GM18873 (cell line): ENCODE measurements around the gene LRRC36.
"Not testable (repeated sequence)": the region's sequence is repeated elsewhere in the genome, so short reads cannot be mapped to it uniquely, and the experiment has no call there.

ENCODE experiments used
- ATAC-seq: cut with Tn5 transposase; IDR thresholded peaks from one replicate; pipeline ENCODE4 v1.9.1; 2021; ENCODE audit warnings: mild to moderate bottlenecking, moderate library complexity, moderate number of reproducible peaks; ENCODE audit not compliant: unreplicated experiment, low FRiP score

LRRC36 gene

DNA sequence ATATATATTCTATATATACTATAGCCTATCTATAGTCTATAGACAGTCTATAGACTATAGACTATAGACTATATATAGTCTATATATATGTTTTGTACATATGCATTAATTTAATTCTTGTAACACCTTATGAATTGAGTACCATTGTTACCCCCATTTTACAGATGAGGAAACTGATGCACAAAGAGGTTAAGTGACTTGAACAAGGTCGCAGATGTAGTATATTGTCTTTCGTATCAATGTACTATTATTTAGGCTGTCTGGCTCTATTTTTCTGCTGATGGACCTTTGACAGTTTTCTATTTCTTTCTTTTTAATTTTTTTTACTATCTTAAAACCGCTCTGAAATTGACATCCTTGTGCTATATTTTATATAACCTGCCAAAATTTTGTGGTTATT lies 14.6 kb downstream of the LRRC36 start:
- ATAC-seq, result no peak

DNA sequence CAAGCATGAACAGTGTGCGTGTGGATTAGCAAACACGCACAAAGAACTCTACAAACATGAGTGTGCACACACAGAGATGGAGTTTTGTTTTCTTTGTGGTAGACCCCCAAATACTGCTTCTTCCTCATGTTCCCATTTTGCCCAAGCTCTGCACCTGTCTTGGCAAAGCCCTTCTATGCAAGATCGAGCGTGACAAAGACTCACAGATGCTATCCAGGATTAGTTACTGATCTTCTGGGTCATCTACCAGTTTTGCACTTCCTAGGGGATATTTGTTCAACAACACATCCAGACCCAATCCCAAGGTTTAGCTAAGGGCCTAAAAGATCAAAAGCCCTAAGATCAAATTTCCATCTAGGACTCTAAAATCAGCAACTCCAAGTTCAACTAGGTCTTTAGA lies 16.0 kb downstream of the LRRC36 start:
- no peak for ATAC-seq

DNA sequence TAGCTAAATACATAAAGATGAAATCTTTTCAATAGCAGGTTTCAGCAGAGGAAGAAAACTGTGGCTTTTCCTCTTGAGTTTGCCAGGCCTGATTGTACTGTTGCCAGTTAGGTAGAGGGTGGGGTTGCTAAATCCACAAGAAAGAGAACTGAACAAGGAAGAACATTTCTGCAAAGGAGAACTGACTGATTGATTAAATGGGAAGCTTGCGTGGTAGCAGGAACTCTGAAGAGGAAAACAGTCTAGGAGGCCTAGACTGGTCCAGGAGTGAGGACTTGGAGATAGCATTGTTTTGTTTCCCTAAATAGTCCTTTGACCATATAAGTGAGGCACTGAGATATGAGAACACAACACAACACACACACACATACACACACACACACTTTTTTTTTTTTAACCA lies 18.8 kb downstream of the LRRC36 start:
- no peak for ATAC-seq

DNA sequence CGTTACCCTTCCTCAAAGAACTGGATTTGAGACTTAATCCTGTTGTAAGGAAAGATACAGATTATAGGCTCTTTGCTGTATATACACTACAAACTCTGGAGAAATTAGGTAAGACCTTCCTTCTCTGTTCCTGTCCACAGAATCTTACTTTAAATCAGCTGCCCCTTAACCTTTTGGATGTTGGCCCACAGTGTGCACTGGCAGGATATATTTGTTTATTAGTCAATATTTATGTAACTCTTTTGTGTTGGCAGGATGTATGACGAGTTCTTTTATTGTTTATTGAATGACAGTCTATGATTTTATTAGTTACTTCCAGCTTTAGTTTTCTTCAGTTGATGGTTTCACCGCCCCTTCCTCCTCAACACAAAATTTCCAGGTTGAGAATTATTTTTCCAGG lies 19.7 kb downstream of the LRRC36 start:
- no peak for ATAC-seq

DNA sequence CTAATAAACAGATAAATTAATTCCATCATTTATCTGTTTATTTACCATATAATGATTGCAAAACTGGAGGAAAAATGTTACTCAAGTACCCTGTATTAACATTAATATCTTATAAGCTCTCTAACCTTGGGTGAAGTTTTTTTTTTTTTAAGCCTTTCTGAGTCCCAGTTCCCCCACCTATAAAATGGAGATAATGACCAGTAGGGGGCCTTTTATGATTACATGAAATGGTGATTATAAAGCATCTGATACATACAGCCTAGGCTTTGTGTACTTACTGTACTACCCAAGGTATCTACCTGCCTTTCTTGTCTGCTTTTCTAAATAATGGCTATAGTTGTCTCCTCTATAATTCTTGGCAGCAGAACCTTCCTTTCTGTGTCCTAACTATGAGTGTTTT lies 22.6 kb downstream of the LRRC36 start:
- ATAC-seq, result no peak

DNA sequence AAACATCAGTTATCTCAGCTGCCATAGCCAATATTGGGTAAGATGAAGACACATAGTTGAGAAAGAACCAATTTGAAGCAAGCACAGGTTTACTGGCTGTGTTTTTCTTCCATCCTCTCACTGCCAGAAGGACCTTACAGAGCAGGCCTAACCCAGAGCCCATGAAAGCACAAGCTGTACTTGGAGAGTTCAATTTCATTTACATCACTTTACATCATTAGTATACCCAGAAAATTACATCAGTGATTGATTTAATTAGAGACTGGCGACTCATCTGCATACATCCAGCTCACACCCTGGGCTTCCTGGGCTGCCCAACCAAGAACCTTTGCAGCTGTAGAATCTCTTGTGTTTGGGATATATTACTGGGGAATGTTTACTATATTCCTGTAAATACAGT lies 23.7 kb downstream of the LRRC36 start:
- no peak for ATAC-seq

DNA sequence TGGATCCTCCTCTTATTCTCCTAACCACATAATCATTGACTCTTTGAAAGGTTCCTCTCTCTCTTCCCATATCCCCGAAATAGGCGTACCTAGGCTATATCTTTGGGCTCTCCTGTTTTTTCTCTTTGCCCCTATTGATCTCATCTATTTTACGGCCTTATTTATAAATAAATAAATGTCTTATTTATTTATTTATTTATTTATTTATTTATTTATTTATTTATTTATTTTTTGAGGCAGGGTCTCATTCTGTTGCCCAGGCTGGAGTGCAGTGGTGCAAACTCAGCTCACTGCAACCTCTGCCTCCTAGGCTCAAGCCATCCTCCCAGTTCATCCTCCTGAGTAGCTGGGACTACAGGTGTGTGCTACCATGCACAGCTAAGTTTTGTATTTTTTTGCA lies 25.8 kb downstream of the LRRC36 start:
- not testable (repeated sequence) for ATAC-seq

DNA sequence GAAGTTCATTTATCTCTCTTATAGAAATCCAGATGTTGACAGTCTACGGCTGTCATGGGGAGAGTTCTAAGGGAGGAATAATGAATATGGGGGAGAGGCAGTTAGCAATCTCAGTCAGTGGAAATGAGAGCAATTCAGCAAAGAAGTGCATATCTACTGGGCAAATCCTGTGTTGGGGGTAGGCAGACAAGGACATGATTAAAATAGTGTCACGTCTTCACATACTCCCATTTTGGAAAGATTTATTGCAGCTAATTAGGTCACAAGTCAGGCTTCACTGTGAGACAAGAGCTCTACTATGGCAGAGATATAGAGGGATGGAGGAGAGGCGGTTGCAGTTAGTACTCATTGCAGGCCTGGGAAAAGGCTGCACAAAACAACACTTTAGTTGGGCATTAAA lies 29.8 kb downstream of the LRRC36 start:
- no peak for ATAC-seq

DNA sequence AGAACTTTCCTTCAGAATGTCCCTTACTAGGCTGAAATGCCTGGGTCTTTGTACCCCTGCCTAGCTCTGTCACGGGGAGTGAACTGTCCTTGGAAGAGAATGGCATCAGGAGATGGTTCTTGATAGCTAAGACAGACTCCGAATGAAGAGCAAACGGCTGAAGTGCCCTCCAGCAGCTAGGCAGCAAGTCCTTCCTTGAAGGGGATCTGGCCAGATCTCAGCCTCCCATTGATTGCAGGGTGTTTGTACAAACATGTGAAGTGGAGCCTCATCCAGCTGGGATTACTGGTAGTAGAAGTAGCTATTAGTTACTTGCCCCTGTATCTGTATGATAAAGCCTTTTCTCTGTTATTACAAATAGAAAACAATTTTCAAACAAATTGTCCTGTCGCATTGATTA lies 30.9 kb downstream of the LRRC36 start:
- ATAC-seq, result no peak

DNA sequence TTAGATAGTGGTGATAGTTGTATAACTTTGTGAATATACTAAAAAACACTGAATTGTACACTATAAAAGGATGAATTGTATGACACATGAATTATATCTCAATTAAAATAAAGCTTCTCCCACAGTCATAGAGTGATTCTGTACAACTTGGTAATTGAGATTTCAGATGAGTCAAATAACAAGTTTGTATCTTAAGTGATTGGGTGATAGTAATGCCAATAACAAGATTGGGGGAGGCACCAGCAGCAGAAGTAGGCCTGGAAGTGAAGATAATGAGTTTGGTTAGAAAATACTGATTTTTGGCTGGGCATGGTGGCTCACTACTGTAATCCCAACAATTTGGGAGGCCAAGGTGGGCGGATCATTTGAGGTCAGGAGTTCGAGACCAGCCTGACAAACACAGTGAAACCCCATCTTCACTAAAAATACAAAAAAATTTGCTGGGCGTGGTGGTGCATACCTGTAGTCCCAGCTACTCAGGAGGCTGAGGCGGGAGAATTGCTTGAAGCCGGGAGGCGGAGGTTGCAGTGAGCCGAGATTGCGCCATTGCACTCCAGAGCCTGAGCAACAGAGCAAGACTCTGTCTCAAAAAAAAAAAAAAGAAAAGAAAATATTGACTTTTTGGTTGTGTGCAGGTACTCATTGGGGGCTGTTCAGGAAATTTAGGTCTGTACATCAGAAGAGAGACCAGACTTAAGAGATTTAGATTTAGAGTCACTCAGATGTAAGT lies 33.1 kb downstream of the LRRC36 start:
- ATAC-seq, result not testable (repeated sequence)

DNA sequence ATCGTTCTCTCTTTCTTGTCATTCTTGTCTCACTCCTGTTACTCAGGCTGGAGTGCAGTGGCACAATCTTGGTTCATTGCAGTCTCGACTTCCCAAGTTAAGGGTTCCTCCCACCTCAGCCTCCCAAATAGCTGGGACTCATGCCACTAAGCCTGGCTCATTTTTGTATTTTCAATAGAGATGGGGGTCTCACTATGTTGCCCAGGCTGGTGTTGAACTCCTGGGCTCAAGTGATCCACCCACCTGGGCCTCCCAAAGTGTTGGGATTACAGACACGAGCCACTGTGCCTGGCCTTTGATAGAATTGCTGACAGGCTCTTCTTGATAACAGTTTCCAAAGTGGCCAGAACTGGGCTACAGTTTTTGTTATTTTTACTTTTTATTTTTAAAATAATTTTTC lies 34.4 kb downstream of the LRRC36 start:
- ATAC-seq, result no peak

DNA sequence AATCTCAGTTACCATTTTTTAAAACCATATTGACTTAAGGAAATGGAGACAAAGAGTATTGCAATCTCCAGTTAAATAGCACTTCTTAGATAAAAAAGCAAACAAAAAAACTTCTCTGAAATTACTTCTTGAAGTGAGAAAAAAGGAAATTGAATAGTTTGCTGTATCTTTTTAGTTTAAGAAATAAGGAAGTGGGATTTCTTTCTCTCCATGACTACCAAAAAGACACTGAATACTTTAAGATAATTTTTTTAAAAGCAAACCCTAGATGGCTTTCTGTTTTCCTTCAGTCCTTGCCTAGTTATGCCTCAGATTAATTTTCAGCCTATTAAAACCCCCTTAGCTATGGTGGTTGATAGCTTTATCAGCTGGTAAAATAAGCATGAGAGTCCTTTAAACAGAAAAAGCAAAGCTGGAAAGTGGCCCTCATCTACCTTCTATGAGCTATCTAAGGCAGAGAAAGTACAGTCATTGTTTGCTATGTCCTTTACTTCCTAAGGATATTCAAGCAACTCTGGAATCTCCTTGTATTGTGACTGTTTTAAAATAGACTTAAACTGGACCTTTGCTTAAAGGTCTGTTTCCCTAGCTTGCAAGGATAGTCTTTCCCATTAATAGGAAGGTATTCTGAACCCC lies 38.1 kb downstream of the LRRC36 start:
- ATAC-seq, result no peak

DNA sequence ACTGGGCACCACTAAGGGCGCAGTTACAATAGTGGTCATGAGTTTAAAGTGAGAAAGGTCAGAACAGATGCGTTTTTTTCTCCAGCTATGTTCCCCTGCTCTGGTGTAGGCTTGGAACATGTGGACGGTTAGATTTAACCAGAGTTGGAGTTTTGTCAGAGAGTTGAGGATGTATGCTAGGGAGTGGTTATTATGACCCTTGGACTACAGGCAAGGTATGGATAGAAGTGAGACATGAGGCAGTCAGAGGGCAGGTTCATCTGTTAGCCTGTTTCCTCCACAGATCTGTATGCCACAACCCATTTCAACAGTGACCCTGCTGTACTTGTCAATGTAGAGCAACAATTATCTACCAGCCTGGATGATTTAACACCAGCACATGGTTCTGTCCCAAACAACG lies 44.0 kb downstream of the LRRC36 start:
- no peak for ATAC-seq

DNA sequence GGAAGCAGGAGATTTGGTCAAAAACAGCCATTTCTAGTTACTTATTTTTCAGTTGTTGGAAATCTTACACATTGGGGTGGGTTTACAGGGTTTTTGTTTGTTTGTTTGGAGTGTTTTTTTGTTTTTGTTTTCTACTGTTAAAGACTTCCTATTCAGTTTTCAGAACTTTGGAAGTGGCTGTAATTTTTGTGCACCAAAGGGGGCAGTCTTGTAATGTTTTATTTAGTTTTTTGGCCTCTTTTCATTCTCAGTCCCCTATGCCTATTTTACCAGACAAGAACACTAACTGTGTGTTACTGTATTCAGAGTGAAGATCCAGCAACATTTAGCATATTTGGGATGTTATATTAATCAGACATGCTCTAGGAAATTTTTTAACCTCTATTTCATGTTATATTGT lies 46.0 kb downstream of the LRRC36 start:
- no peak for ATAC-seq

DNA sequence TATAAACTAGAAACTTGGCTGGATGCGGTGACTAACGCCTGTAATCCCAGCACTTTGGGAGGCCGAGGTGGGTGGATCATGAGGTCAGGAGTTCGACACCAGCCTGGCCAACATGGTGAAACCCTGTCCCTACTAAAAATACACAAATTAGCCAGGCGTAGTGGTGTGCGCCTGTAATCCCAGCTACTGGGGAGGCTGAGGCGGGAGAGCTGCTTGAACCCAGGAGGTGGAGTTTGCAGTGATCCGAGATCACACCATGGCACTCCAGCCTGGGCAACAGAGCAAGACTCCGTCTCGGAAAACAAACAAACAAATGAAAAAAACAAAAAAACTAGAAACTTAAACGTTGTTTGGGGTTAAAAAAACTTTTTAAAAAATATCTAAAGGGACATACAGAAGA lies 49.4 kb downstream of the LRRC36 start:
- ATAC-seq, result not testable (repeated sequence)

DNA sequence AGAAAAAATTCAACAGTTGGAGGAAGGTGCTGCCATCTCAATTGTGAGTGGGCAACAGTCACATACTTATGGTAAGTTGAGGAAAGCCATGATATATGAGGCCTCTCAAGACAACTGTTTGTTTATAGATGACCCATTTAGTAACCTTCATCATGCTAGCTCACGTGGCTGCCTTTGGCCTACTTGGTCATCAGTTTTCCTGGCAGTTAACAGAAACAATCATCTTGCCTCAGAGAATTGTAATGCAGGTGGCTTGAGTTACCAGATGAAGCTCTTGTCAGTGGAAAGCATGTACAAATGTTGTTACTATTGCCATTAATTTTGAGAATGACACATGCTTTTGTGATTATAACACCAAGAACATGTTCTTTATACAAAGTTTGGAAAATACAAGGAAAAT lies 52.0 kb downstream of the LRRC36 start:
- ATAC-seq, result no peak

DNA sequence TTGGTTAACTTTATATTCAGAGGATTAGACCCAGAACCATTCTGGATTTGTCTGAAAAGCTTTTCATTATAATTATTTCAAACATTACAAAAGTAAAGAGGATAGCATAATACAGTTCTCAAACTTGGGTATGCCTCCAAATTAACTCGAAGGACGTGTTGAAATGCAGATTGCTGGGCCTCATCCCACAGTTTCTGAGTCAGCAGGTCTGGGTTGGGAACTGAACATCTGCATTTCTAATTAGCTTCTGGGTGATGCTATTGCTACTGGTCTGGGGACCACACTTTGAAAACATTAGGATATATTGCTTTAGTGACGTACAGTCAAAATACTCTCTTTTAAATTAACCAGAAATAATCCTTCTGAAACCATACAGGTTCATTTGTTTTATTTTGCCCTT lies 56.7 kb downstream of the LRRC36 start:
- no peak for ATAC-seq

DNA sequence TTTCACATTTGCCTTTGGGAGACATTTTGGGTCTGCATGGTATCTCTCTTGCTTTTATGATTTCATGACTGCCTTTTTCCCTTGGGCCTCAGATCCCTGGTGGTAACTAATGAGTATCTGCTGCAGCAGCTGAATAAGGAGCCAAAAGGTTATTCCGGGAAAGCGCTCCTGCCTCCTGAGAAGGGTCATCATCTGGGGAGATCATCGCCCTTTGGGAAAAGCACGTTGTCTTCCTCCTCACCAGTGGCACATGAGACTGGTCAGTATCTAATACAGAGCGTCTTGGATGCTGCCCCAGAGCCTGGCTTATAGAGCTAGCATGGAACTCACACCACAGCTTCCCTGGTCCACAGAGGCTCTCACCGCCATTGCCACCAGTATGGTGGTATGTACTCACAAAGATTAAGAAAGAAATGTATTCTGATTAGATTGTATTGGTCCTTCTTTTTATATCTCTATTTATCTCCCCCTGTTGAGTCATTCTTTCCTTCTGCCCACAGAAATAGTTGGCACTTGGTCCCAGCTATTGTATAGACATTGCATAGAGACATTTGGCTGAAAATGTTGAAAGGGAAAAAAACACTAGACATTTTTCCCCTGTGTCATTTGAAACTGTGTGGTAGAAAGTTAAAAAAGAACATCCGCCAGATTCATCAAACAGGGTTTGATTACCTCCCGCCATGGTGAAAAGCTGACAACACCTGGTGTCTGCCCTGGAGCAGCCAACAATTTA lies 58.3 kb downstream of the LRRC36 start:
- no peak for ATAC-seq

DNA sequence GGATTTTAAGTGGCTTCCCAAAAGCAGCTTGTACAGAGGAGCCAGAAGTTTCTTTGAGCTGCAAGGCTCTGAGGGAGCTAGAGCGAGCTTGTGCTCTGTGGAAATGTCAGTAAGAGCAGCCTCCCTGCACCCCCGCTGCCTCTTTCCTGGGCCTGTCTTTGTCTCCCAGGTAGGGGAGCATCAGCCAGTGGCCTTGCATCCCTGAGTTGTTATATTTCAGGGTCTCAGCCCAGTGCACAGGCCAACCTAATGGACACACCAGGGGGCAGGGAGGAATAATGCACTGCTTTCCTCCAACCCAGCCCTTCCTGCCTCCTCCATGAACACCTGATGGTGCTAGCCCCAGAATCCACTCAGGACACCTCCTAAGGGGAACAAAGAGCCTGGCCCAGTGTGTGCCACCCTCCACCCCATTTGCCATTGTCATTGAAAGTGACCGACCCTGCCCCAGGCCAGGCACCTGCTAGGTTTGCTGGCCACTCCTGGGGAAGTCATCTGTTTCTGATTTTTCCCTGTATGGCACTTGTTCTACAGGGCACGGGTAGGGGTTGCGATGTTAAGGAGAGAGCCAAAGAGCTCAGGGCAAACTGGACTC lies 60.3 kb downstream of the LRRC36 start:
- no peak for ATAC-seq

DNA sequence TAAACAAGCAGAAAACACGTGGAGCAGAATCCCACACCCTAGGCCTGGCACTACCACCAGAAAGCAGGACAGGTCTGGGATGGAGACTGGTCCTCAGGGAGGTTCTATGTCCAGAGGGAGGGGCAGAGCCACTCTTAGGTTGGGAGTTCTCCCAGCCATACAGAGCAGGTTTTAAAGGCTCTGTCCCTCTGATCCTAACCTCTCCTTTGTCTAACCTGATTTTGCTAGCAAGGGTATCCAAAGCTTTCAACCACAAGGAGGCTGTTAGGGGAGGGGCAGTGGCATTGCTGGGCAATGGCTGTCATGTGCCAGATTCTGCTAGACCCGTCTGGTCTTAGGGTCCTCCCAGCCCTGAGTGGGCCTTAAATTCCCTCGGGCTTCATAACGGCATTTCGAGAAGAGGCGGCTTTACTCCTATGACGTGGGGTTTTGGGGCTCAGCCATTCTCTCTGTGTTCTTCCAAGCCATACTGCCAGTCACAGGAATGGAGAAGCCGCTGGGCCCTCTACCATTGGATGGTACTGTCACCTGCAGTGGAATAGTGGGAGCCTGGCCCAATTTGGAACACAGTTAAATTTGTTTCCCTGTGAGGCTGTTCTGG lies 61.0 kb downstream of the LRRC36 start:
- ATAC-seq, result no peak

DNA sequence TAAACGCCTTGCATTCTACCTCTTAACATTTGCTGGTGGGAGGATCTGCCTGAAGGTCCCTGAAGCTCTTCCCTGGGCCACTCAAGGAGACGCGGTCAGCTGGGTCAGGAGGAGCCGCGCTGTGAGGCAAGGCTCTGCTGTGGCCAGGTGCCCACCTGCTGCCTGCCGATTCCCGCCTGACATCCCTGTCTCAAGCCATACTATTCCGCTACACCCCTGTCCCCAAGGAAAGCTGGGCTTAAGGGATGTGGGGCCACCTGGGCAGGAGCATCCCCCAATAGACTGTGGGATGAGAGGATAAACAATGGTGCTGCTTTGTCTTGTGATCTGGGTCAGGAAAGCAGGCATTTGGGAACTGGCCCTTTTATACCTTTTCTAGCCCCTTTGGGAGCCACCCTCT lies 61.6 kb downstream of the LRRC36 start:
- no peak for ATAC-seq
